CD4-positive, alpha-beta T cell treated with Interleukin-2 at 100 ng/mL for 4 hours (primary cell): ENCODE measurements around the gene NUDT16L1.

ENCODE experiments used
- DNase-seq: peaks from one replicate; pipeline ENCODE4 v3.0.0-alpha.2; 2020; ENCODE audit warnings: low spot score

NUDT16L1 gene

GRCh38 chr16:4695473-4696171 lies 2.3 kb downstream of the NUDT16L1 start:
- no peak for DNase-seq

- no peak for DNase-seq
Measured at GRCh38 chr16:4696172-4696904, 3.0 kb downstream of the NUDT16L1 start.

- DNase-seq, result no peak
Measured at GRCh38 chr16:4696905-4697847, 3.8 kb downstream of the NUDT16L1 start.

DNA sequence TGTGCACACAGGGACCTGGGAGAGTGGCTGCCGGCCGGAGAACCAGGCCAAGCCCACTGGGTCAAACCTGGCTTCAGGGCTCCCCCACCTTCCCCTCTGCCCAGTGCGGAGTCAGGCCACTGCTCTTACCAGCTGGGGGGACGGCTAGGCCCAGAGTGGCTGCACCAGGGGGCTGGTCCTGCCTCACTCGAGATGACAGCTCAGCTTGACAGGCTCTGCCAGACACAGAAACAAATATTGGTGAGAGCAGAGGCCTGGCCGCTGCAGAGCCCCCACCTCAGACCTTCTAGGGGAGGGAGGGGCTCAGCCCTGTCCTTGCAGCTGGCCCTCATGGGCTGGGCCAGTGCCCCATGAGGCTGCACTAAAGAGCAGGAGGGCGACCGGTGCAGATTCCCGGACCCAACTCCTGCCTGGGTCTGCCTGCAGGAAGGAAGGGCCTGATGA lies 4.5 kb downstream of the NUDT16L1 start:
- no peak for DNase-seq

- no peak for DNase-seq
Measured at GRCh38 chr16:4698321-4699045, 5.1 kb downstream of the NUDT16L1 start.

DNA sequence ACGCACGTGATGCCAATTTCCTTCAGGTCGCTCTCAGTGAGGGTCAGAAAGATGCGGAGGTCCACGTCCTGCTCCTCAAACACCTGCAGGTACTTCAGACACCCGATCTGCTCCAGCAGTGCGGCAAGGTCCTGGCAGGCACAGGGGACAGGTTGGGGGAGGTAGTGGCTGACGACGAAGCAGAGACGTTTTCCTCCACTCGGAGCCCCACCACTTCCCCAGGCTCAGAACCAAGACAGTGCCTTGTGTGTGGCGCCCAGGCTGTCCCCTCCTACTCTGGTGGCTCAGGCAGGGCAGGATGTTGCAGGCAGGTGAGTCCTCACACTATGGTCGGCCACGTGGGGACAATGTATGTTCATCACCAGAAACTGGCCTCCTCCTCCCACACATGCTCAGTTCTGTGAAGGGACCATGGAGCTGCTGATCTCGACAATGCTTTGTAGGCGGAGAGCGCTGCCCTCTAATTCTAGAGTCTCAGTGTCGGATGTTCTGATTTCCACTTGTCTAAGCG lies 5.7 kb downstream of the NUDT16L1 start:
- DNase-seq, result no peak

- peak; percentile 58 for DNase-seq
Measured at GRCh38 chr16:4700380-4700996, 7.1 kb downstream of the NUDT16L1 start.

DNA sequence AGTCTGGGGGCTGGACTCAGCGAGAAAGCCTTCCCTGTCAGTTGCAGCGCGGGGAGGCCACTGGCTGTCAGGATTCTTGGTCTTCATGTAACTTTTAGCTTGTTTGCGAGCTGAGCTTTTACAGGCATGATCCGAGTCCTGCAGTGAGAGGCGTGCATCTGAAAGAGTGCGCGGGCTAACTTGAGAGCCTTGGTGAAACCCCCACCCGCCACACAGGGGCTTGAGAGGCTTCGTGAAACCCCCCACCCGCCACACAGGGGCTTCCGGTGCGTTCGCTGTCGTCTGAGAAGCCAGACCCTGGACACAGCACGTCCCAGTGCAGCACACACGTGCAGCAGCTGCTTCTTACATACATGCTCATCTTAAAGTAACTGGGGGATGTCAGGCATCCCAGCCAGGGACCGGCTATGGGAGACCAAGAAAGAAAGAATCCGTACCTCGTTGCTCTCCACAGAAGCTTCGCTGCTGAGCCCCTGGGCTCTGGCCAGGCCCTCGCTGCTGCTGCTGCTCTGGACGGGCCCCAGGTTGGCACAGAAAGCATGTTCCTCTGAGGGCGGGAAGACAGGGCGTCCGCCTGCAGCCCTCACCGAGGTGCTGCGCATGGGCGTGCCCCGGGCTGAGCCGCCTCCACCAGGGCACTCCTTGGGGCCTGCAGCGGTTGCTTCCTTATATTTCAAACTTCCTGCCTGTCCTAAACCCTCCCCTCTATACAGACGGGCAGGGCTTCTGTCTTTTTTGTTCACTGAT lies 7.8 kb downstream of the NUDT16L1 start:
- no peak for DNase-seq

DNA sequence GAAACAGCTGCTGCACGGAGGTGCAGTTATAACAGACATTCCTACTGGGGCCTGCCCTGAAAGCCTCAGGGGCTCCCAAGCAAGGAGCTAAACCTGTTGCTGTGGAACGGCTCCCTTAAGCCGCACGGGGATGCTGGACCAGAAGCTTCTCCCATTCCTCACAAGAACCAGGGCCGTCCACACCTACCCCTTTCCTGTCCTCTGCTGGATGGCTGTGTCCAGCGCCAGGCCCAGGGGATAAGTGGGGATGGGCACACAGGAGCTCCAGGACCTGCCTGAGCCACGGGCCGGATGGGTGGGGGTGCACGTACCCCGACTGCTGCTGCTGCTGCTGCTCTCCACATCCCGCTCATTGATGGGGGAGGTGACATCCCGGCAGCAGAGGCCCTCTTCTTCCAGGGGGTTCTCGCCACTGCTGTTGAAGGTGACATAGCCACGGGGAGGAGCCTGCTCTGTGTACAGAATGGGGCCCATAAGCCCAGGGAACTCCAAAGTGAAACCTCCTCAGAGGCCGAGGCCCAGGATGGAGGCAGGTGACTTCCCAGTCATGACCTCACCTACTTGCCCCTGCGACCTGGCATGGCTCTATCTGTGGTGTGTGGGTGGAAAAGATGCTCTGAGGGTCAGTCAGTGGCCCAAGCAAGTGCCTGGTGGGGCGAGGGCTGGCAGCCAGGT lies 8.6 kb downstream of the NUDT16L1 start:
- no peak for DNase-seq

DNA sequence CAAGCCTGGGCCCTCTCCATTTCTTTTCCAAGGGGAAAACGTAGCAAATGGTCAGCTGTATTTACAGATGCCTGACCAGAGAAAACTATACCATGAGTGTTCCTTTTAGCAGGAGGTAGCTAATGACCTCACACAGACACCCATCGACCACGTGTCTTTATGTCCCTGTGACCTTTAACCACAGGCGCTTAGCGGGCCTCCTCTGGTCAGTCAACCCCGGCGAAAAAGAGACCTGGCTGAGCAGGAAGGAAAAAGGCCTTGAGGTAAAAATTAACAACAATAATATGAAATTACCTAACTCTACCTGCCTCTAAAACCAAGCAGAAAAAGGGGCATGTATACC lies 9.1 kb downstream of the NUDT16L1 start:
- DNase-seq, result no peak

GRCh38 chr16:4703906-4704305 lies 10.5 kb downstream of the NUDT16L1 start:
- no peak for DNase-seq

DNA sequence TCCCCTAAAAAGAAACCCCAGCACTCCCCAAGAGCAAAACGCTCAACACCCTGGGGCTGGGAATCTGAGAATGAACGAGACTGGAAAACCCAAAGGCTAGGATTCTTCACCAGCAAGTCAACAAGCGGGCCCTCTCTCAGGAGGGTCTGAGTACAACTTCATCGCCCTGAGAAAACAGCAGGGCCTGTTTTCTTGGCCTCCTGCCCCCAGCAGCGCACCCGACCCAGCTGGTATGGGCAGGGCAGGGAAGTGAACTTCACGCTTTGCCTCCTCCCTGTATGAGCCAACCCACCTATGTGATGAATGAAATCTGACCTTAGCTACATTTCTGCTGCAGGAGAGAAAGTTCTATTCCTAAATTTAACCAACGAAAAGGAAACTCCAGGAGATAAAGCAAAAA lies 11.1 kb downstream of the NUDT16L1 start:
- DNase-seq, result no peak

GRCh38 chr16:4704913-4705312 lies 11.6 kb downstream of the NUDT16L1 start:
- no peak for DNase-seq

DNA sequence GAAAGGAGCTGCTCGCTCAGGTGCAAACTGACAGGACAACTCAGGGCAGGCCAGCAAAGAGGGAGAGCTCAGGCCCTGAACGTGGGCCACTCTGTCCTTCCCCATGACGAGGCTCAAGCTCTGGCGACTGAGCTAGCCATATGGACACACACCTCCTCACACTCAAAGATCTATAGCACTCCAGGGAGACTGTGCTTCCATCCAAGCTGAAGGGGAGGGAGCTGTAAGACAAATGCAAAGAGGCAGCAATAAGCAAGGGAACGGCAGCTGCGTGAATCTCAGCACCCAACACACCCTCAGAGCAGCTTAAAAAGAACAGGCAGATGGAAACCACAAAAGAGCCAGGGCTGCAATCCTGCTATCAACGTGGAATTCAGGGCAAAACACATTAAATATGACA lies 13.5 kb downstream of the NUDT16L1 start:
- no peak for DNase-seq

- no peak for DNase-seq
Measured at GRCh38 chr16:4709481-4709880, 16.1 kb downstream of the NUDT16L1 start.

GRCh38 chr16:4713663-4714501 lies 20.5 kb downstream of the NUDT16L1 start:
- DNase-seq, result no peak

GRCh38 chr16:4714996-4715395 lies 21.6 kb downstream of the NUDT16L1 start:
- no peak for DNase-seq

GRCh38 chr16:4718466-4718865 lies 25.1 kb downstream of the NUDT16L1 start:
- no peak for DNase-seq
